PFSK-1 (cell line): ENCODE results near the gene ATAD1.

Source experiments
- POLR2AphosphoS5 ChIP-seq: IDR thresholded peaks from 2 replicates; pipeline ENCODE4 v1.6.1; 2012; ENCODE audit warnings: low read depth, mild to moderate bottlenecking, control low read depth, low read length, moderate library complexity
- SIN3A ChIP-seq: IDR thresholded peaks from 2 replicates; pipeline ENCODE4 v1.6.1; 2012; ENCODE audit warnings: mild to moderate bottlenecking, low read length, moderate library complexity, borderline replicate concordance; ENCODE audit not compliant: insufficient read depth
- TAF1 ChIP-seq: IDR thresholded peaks from 2 replicates; pipeline ENCODE4 v1.6.1; 2012; ENCODE audit warnings: low read length, control low read depth, borderline replicate concordance; ENCODE audit not compliant: insufficient read depth

DNA sequence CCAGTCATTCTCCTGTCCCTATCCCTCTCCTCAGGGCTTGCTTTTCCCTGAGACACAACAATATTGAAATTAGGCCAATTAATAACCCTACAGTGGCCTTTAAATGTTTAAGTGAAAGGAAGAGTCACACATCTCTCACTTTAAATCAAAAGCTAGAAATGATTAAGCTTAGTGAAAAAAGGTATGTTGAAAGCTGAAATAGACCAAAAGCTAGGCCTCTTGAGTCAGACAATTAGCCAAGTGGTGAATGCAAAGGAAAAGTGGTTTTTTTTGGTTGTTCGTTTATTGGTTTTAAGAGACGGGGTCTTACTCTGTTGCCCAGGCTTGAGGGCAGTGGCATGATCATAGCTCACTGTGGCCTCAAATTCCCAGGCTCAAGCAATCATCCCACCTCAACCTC, 9.7 kb upstream of the ATAD1 start:
- TF ChIP-seq TAF1 (no peak), POLR2AphosphoS5 (no peak), SIN3A (no peak)
